ENCODE measurements around the gene VAMP2. TPM values are rescaled to one million over a fixed set of nuclear protein-coding genes. Genes with fewer than 3 reads are reported as not detected.

The VAMP2 gene
- total and polyA plus RNA-seq, 9 of the 15 experiments (the other 6 are each of a cell fraction or from before 2014, with no cell fraction given), result 2.3 to 31.8 (median 6.0) TPM

- TF ChIP-seq, protein P1, sequence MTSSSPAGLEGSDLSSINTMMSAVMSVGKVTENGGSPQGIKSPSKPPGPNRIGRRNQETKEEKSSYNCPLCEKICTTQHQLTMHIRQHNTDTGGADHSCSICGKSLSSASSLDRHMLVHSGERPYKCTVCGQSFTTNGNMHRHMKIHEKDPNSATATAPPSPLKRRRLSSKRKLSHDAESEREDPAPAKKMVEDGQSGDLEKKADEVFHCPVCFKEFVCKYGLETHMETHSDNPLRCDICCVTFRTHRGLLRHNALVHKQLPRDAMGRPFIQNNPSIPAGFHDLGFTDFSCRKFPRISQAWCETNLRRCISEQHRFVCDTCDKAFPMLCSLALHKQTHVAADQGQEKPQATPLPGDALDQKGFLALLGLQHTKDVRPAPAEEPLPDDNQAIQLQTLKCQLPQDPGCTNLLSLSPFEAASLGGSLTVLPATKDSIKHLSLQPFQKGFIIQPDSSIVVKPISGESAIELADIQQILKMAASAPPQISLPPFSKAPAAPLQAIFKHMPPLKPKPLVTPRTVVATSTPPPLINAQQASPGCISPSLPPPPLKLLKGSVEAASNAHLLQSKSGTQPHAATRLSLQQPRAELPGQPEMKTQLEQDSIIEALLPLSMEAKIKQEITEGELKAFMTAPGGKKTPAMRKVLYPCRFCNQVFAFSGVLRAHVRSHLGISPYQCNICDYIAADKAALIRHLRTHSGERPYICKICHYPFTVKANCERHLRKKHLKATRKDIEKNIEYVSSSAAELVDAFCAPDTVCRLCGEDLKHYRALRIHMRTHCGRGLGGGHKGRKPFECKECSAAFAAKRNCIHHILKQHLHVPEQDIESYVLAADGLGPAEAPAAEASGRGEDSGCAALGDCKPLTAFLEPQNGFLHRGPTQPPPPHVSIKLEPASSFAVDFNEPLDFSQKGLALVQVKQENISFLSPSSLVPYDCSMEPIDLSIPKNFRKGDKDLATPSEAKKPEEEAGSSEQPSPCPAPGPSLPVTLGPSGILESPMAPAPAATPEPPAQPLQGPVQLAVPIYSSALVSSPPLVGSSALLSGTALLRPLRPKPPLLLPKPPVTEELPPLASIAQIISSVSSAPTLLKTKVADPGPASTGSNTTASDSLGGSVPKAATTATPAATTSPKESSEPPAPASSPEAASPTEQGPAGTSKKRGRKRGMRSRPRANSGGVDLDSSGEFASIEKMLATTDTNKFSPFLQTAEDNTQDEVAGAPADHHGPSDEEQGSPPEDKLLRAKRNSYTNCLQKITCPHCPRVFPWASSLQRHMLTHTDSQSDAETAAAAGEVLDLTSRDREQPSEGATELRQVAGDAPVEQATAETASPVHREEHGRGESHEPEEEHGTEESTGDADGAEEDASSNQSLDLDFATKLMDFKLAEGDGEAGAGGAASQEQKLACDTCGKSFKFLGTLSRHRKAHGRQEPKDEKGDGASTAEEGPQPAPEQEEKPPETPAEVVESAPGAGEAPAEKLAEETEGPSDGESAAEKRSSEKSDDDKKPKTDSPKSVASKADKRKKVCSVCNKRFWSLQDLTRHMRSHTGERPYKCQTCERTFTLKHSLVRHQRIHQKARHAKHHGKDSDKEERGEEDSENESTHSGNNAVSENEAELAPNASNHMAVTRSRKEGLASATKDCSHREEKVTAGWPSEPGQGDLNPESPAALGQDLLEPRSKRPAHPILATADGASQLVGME (CRISPR knock-in tag; IDR thresholded peaks at IDR 0.05), result no peak
- no peak for TF ChIP-seq EP300 (IDR thresholded peaks at IDR 0.05; ENCODE audit: low read length)
- no peak for TF ChIP-seq KLF6 (CRISPR knock-in tag; IDR thresholded peaks at IDR 0.05; ENCODE audit: borderline replicate concordance)
- TF ChIP-seq, protein P2, sequence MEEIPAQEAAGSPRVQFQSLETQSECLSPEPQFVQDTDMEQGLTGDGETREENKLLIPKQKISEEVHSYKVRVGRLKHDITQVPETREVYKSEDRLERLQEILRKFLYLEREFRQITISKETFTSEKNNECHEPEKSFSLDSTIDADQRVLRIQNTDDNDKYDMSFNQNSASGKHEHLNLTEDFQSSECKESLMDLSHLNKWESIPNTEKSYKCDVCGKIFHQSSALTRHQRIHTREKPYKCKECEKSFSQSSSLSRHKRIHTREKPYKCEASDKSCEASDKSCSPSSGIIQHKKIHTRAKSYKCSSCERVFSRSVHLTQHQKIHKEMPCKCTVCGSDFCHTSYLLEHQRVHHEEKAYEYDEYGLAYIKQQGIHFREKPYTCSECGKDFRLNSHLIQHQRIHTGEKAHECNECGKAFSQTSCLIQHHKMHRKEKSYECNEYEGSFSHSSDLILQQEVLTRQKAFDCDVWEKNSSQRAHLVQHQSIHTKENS (CRISPR knock-in tag; IDR thresholded peaks at IDR 0.05), result no peak
- no peak for TF ChIP-seq E2F8 (IDR thresholded peaks at IDR 0.05; ENCODE audit: low read depth, partially characterized antibody)
- TF ChIP-seq COPS2 (conservative IDR thresholded peaks at IDR 0.05), result no peak
- no peak for TF ChIP-seq NFIX (CRISPR knock-in tag; IDR thresholded peaks at IDR 0.05; ENCODE audit: low read depth)
- TF ChIP-seq, protein P3, sequence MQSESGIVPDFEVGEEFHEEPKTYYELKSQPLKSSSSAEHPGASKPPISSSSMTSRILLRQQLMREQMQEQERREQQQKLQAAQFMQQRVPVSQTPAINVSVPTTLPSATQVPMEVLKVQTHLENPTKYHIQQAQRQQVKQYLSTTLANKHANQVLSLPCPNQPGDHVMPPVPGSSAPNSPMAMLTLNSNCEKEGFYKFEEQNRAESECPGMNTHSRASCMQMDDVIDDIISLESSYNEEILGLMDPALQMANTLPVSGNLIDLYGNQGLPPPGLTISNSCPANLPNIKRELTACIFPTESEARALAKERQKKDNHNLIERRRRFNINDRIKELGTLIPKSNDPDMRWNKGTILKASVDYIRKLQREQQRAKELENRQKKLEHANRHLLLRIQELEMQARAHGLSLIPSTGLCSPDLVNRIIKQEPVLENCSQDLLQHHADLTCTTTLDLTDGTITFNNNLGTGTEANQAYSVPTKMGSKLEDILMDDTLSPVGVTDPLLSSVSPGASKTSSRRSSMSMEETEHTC (IDR thresholded peaks at IDR 0.05), result no peak
- TF ChIP-seq XRCC3 (IDR thresholded peaks at IDR 0.05), result no peak
- TF ChIP-seq ZNF57 (CRISPR knock-in tag; IDR thresholded peaks at IDR 0.05), result no peak
- TF ChIP-seq PYGO2 (tag; IDR thresholded peaks at IDR 0.05), result no peak
- TF ChIP-seq RBM17 (IDR thresholded peaks at IDR 0.05; ENCODE audit: borderline replicate concordance, low read depth, low read length), result no peak
- no peak for TF ChIP-seq ELF4 (CRISPR knock-in tag; IDR thresholded peaks at IDR 0.05)
- TF ChIP-seq CXXC5 (CRISPR knock-in tag; IDR thresholded peaks at IDR 0.05), result peak; percentile 63
- TF ChIP-seq FOS (IDR thresholded peaks at IDR 0.05; ENCODE audit: extremely low read depth, insufficient read length), result no peak
- TF ChIP-seq NFE2L1 (tag; IDR thresholded peaks at IDR 0.05; ENCODE audit: borderline replicate concordance, low read depth), result no peak
- 0 out of 4 replicates have a peak, but pooled peaks of 1 of the 2 experiments have one; percentile 23 for TF ChIP-seq NRF1 (conservative IDR thresholded peaks at IDR 0.05 in 1 of 2, IDR thresholded peaks at IDR 0.05 in 1 of 2)
Observed at GRCh38 chr17:8109661-8110455, 52.9 kb downstream of the VAMP2 start (continued).
